Glutamatergic neuron (in vitro differentiated cells): ENCODE results near the gene TP53I11. TPM values are rescaled to one million over a fixed set of nuclear protein-coding genes. Genes with fewer than 3 reads are reported as not detected.

Experiments used
- DNase-seq: peaks from one replicate; pipeline ENCODE4 v3.0.0; 2022
- H3K27ac Mint-ChIP-seq: one replicate; pipeline ENCODE4 v1.8.0; 2020; ENCODE audit warnings: mild to moderate bottlenecking, mixed read lengths, inconsistent platforms; ENCODE audit not compliant: unreplicated experiment
- H3K27me3 Mint-ChIP-seq: one replicate; pipeline ENCODE4 v1.8.0; 2020; ENCODE audit warnings: mild to moderate bottlenecking, moderate library complexity, mixed read lengths, inconsistent platforms; ENCODE audit not compliant: unreplicated experiment
- H3K36me3 Mint-ChIP-seq: one replicate; pipeline ENCODE4 v1.8.0; 2020; ENCODE audit warnings: mild to moderate bottlenecking, mixed read lengths, inconsistent platforms; ENCODE audit not compliant: unreplicated experiment
- H3K4me1 Mint-ChIP-seq: one replicate; pipeline ENCODE4 v1.8.0; 2020; ENCODE audit warnings: mild to moderate bottlenecking, low read depth, mixed read lengths, inconsistent platforms; ENCODE audit not compliant: unreplicated experiment
- H3K4me3 Mint-ChIP-seq: one replicate; pipeline ENCODE4 v1.8.0; 2020; ENCODE audit warnings: mild to moderate bottlenecking, mixed read lengths, inconsistent platforms; ENCODE audit not compliant: unreplicated experiment
- H3K9me3 Mint-ChIP-seq: one replicate; pipeline ENCODE4 v1.8.0; 2020; ENCODE audit warnings: mild to moderate bottlenecking, moderate library complexity, mixed read lengths, inconsistent platforms; ENCODE audit not compliant: unreplicated experiment
- CTCF ChIP-seq: fragments of 200-600 bp; sonication (generic); IDR thresholded peaks from one replicate; pipeline ENCODE4 v1.5.0; 2021; ENCODE audit not compliant: partially characterized antibody, unreplicated experiment
- total RNA-seq: library from RNA; stranded (reverse); fragmentation: NEBNext Ultra II Directional; extraction: Animal tissue kit (Norgen Biotek cat#: 25700); gene quantifications from one replicate; pipeline ENCODE4 v1.2.1, GENCODE V29; 2021; ENCODE audit not compliant: unreplicated experiment

The TP53I11 gene
- total RNA-seq, 1 donor from 2014 or later: 420 TPM

GRCh38 chr11:44964526-44965209 lies 14.0 kb upstream of the TP53I11 start:
- Mint-ChIP-seq H3K27me3 (peaks cover 2% of the 10 kb centered on the region), H3K4me3 (no peak overlapping the region), H3K4me1 (peaks cover 35% of the 10 kb centered on the region), H3K9me3 (peaks cover 2% of the 10 kb centered on the region), H3K36me3 (no peaks in the 10 kb centered on the region), H3K27ac (peak overlapping the region; percentile 69)
- no peak for DNase-seq
- TF ChIP-seq CTCF: no peak

- Mint-ChIP-seq H3K36me3 (no peaks in the 10 kb centered on the region), H3K4me3 (no peak overlapping the region), H3K9me3 (peaks cover 2% of the 10 kb centered on the region), H3K4me1 (peaks cover 35% of the 10 kb centered on the region), H3K27me3 (peaks cover 2% of the 10 kb centered on the region), H3K27ac (peak overlapping the region; percentile 74)
- DNase-seq: no peak
- TF ChIP-seq CTCF: no peak
Observed at GRCh38 chr11:44963948-44964347, 13.3 kb upstream of the TP53I11 start.

GRCh38 chr11:44963136-44963535 lies 12.5 kb upstream of the TP53I11 start:
- Mint-ChIP-seq H3K27me3 (peaks cover 2% of the 10 kb centered on the region), H3K4me3 (no peak overlapping the region), H3K36me3 (no peaks in the 10 kb centered on the region), H3K27ac (peak overlapping the region; percentile 68), H3K9me3 (peaks cover 2% of the 10 kb centered on the region), H3K4me1 (peaks cover 42% of the 10 kb centered on the region)
- DNase-seq: no peak
- TF ChIP-seq CTCF: no peak

- peaks cover 2% of the 10 kb centered on the region for H3K27me3 Mint-ChIP-seq
- peaks cover 2% of the 10 kb centered on the region for H3K9me3 Mint-ChIP-seq
- no peak for DNase-seq
- no peak overlapping the region for H3K4me3 Mint-ChIP-seq
- H3K27ac Mint-ChIP-seq: peak overlapping the region; percentile 59
- TF ChIP-seq CTCF: no peak
- no peaks in the 10 kb centered on the region for H3K36me3 Mint-ChIP-seq
- peaks cover 46% of the 10 kb centered on the region for H3K4me1 Mint-ChIP-seq
Observed at GRCh38 chr11:44962464-44962863, 11.8 kb upstream of the TP53I11 start.

GRCh38 chr11:44960200-44960845 lies 9.6 kb upstream of the TP53I11 start:
- no peak overlapping the region for H3K4me3 Mint-ChIP-seq
- no peaks in the 10 kb centered on the region for H3K36me3 Mint-ChIP-seq
- peak overlapping the region; percentile 62 for H3K27ac Mint-ChIP-seq
- peaks cover 8% of the 10 kb centered on the region for H3K9me3 Mint-ChIP-seq
- peaks cover 3% of the 10 kb centered on the region for H3K27me3 Mint-ChIP-seq
- peaks cover 51% of the 10 kb centered on the region for H3K4me1 Mint-ChIP-seq
- DNase-seq: no peak
- no peak for TF ChIP-seq CTCF
